GM23338 (cell line): ENCODE results near the gene ABAT.

Experiments used
- CREB1 ChIP-seq: fragments of 250-450 bp; sonication (Bioruptor Pico); IDR thresholded peaks from 2 replicates; pipeline ENCODE4 v1.5.0; 2020; ENCODE audit warnings: low read depth, mild to moderate bottlenecking, moderate library complexity
- CTCF ChIP-seq, 2 experiments: fragments of 200-600 bp in 1 of 2; sonication (generic) in 1 of 2; conservative IDR thresholded peaks; 2 replicates each; pipeline versions ENCODE4 v1.5.1 to v1.6.1; 2016 to 2017; ENCODE audit warnings: antibody characterized with exemption in 2 of 2, low read depth in 2 of 2, mild to moderate bottlenecking in 2 of 2, moderate library complexity in 1 of 2
- EZH2 ChIP-seq: fragments of 200-600 bp; sonication (generic); IDR thresholded peaks from one replicate; pipeline ENCODE4 v1.8.0; 2017; ENCODE audit warnings: antibody characterized with exemption, mild to moderate bottlenecking, low read depth; ENCODE audit not compliant: unreplicated experiment
- REST ChIP-seq: IDR thresholded peaks from one replicate; pipeline ENCODE4 v1.6.1; 2018; ENCODE audit warnings: antibody characterized with exemption; ENCODE audit not compliant: unreplicated experiment

DNA sequence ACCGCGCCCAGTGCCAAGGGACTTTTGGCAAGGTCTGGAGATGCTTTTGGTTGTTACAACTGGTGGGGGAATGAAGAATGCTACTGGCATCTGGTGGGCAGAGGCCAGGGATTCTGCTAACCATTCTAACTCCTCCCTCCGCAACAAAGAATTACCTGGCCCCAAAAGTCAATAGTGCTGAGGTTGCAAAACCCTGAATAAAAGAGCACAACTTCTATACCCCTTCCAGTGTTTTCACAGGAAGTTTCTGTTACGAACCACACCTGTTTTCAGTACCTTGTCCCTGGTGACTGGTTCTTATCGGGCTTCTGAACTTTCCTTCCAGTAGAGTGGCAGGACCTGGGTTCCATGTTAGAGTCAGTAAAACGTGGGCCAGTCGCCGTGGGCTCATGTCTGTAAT lies 17.3 kb downstream of the ABAT start:
- TF ChIP-seq CTCF (conservative IDR thresholded peaks at IDR 0.05; ENCODE audit: low read depth in 2 of 2) (no peak), REST (no peak), CREB1 (CRISPR knock-in tag) (no peak), EZH2 (no peak)
